Activated CD8-positive, alpha-beta T cell treated with anti-CD3 and anti-CD28 coated beads for 36 hours (primary cell): ENCODE measurements around the gene HPCA. TPM values are rescaled to one million over a fixed set of nuclear protein-coding genes. Genes with fewer than 3 reads are reported as not detected.

Experiments used
- ATAC-seq: fragments of 200-7000 bp; cut with Tn5 transposase; one replicate; pipeline ENCODE4 v1.10.0; 2021; ENCODE audit warnings: mild to moderate bottlenecking, moderate library complexity
- CTCF ChIA-PET: fragments of 350-600 bp; sonication (Branson Sonifier 250); formaldehyde crosslinking; loops from one replicate; lab custom pipeline; 2021; ENCODE audit warnings: antibody characterized with exemption; lab: Charles Lee
- POLR2A ChIA-PET: fragments of 350-600 bp; sonication (Branson Sonifier 250); formaldehyde crosslinking; loops from one replicate; lab custom pipeline; 2021; ENCODE audit warnings: antibody characterized with exemption; lab: Charles Lee
- DNase-seq: peaks from one replicate; pipeline ENCODE4 v3.0.0-alpha.2; 2020
- H3K27ac Mint-ChIP-seq: one replicate; pipeline ENCODE4 v1.8.0; 2021; ENCODE audit warnings: mild to moderate bottlenecking, mixed read lengths
- H3K27me3 Mint-ChIP-seq: one replicate; pipeline ENCODE4 v1.8.0; 2021; ENCODE audit warnings: mixed read lengths
- H3K36me3 Mint-ChIP-seq: one replicate; pipeline ENCODE4 v1.8.0; 2021; ENCODE audit warnings: low read depth, mixed read lengths
- H3K4me1 Mint-ChIP-seq: one replicate; pipeline ENCODE4 v1.8.0; 2021; ENCODE audit warnings: low read depth, mixed read lengths
- H3K4me3 Mint-ChIP-seq: one replicate; pipeline ENCODE4 v1.8.0; 2021; ENCODE audit warnings: mild to moderate bottlenecking, moderate library complexity, mixed read lengths
- H3K9me3 Mint-ChIP-seq: one replicate; pipeline ENCODE4 v1.8.0; 2021; ENCODE audit warnings: mixed read lengths
- intact Hi-C: fragments of 100-400 bp; cut with micrococcal nuclease; formaldehyde crosslinking; loops from one replicate; pipeline ENCODE4 v1.10.0; 2022
- total RNA-seq, 2 experiments: library from RNA; stranded (reverse); gene quantifications; one replicate each; pipeline ENCODE4 v1.2.3, GENCODE V29; 2021
- TF ChIP-seq, protein P1 (sequence below): fragments of 200-600 bp; IDR thresholded peaks from one replicate; pipeline ENCODE4 v1.8.0; 2022; ENCODE audit warnings: antibody characterized with exemption, mild to moderate bottlenecking

The HPCA gene
- total RNA-seq, 2 experiments from 2014 or later, result 0.49 to 0.61 TPM

DNA sequence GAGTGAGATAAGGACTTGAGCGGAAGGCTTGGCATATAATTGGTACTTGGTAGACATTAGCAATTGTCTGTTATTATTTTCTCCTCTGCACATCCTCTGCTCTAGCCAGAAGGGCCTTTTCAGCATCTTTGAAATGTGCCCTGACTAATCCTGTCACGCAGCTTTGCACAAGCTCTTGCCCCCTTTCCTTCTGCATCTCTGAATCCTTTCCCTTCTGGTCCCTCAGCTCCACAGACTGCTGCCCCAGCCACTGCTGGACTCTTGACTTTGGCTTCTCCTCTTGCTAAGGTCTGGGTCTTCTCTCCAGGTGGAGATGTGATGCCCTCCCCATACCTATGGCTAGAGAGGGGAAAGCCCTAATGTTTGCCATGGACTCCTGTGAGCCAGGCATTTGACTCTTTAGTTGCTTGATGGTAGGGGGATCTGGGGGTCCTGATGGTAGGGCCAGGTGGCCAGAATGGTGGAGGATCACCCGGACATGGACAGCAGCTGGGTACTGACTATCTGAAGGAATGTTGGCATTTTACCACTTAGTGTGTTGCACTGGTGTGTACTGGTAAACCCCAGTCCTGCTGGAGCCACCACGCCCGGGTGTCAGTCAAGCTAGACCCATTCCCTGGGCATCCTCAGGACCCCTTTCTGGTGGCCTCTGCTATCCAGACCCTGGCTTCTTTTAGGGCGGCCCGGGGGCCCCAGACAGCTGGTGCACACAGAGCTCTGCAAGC lies 4.4 kb downstream of the HPCA start:
- CTCF ChIA-PET, result interaction anchor here (0.6 to 5.0 kb wide), 3 partner anchors 14 to 61 kb away, joined by 3 to 31 read pairs (median 8); no protein-coding TSS in a partner anchor
- DNase-seq, result no peak
- H3K36me3 Mint-ChIP-seq, result no peaks in the 10 kb centered on the region
- intact Hi-C loops, result no loop called here
- H3K27me3 Mint-ChIP-seq, result peaks cover 51% of the 10 kb centered on the region
- H3K9me3 Mint-ChIP-seq, result no peaks in the 10 kb centered on the region
- no peak overlapping the region for H3K4me3 Mint-ChIP-seq
- no peak overlapping the region for H3K27ac Mint-ChIP-seq
- POLR2A ChIA-PET, result no interaction called here
- H3K4me1 Mint-ChIP-seq, result peaks cover 5% of the 10 kb centered on the region
- no peak for ATAC-seq
- TF ChIP-seq, protein P1, sequence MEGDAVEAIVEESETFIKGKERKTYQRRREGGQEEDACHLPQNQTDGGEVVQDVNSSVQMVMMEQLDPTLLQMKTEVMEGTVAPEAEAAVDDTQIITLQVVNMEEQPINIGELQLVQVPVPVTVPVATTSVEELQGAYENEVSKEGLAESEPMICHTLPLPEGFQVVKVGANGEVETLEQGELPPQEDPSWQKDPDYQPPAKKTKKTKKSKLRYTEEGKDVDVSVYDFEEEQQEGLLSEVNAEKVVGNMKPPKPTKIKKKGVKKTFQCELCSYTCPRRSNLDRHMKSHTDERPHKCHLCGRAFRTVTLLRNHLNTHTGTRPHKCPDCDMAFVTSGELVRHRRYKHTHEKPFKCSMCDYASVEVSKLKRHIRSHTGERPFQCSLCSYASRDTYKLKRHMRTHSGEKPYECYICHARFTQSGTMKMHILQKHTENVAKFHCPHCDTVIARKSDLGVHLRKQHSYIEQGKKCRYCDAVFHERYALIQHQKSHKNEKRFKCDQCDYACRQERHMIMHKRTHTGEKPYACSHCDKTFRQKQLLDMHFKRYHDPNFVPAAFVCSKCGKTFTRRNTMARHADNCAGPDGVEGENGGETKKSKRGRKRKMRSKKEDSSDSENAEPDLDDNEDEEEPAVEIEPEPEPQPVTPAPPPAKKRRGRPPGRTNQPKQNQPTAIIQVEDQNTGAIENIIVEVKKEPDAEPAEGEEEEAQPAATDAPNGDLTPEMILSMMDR, result no peak

DNA sequence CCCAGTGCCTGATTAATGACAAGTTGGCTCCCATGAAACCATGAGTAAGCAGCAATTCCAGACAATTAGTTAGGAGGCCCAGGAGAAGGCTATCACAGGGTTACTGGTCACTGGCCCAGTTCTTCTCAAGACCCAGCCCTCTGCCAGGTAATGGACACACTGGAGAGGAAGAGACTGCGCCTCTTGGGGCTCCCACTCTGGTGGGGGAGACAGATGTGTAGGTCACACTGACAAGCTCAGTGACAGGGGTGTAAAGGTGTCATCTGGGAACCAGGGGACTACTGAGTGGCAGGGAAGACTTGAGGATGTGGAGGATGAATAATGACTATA lies 4.9 kb downstream of the HPCA start:
- ATAC-seq (no peak), DNase-seq (no peak)
- peaks cover 5% of the 10 kb centered on the region for H3K4me1 Mint-ChIP-seq
- no peaks in the 10 kb centered on the region for H3K9me3 Mint-ChIP-seq
- TF ChIP-seq, protein P1, result no peak
- POLR2A ChIA-PET, result no interaction called here
- no peak overlapping the region for H3K4me3 Mint-ChIP-seq
- H3K27me3 Mint-ChIP-seq, result peaks cover 52% of the 10 kb centered on the region
- intact Hi-C loops, result no loop called here
- CTCF ChIA-PET, result interaction anchor here (0.6 to 5.0 kb wide), 6 partner anchors 15 to 497 kb away, joined by 3 to 31 read pairs (median 7); partner anchors contain the start of gene BSDC1
- H3K36me3 Mint-ChIP-seq, result no peaks in the 10 kb centered on the region
- no peak overlapping the region for H3K27ac Mint-ChIP-seq

DNA sequence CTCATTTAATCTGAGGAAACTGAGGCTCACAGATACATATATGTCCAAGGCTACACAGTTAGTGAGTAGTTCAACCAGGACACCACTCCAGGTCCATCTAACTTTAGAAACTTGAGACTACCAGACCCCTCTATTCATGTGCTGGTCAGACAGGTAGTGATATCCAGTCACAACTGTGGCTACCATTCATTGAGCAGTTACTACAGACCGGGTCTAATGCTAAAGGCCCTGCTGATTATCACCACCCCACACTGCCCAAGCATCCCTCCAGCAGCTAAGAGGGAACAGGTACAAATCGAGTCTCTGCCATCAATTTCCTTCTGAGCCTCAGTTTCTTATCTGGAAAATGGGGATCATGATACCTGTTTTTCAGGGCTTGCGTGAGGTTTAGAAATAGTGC lies 5.3 kb downstream of the HPCA start:
- ChIA-PET POLR2A (no interaction called here), CTCF (interaction anchor here (0.6 to 5.0 kb wide), 16 partner anchors 7 to 497 kb away, joined by 3 to 31 read pairs (median 6); partner anchors contain the start of gene BSDC1)
- intact Hi-C loops, result no loop called here
- Mint-ChIP-seq H3K9me3 (no peaks in the 10 kb centered on the region), H3K27me3 (peaks cover 55% of the 10 kb centered on the region), H3K36me3 (no peaks in the 10 kb centered on the region), H3K27ac (no peak overlapping the region), H3K4me3 (no peak overlapping the region), H3K4me1 (peaks cover 5% of the 10 kb centered on the region)
- no peak for DNase-seq
- TF ChIP-seq, protein P1, result no peak
- no peak for ATAC-seq

DNA sequence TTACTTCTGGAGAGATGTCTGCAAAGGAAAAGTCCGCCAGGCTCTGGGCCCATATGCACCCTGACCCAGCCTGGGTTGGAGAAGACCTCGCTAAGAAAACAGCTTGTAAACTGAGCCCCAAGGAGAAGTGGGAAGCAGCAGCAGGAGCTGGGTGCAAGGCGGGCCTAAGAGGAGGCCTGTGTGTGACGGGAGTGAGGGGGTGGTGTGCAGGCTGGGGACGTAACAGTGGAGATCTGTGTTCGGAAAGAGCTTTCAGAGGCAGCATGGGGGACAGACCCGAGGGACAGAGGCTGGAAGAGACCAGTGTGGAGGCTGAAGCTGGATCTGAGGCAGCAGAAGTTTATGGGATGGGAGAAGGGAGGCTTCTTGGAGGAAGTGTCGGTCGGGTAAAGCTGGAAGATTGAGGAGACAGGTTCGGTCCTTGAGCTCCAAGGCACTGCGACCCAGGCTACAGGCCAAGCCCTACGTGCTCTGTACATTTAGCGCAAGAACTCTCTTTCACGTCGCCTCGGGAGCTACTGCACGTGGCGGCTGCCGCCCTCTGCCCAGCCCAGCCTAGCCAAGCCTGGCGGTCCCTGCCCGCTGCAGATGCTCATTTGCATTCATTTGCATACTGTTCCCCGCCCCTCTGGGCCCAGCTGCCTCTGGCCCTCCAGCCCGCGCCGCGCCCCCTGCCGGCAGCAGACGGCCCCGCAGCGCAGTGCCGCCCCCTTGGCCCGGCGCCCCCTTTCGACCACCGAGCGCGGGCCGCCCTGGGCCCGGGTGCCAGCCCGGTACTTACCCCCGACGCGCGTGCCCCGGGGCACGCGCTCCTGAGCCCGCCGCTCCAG lies 6.3 kb downstream of the HPCA start:
- Mint-ChIP-seq H3K36me3 (no peaks in the 10 kb centered on the region), H3K27ac (no peak overlapping the region), H3K4me3 (peak overlapping the region; percentile 51), H3K27me3 (peaks cover 51% of the 10 kb centered on the region), H3K9me3 (no peaks in the 10 kb centered on the region), H3K4me1 (peaks cover 5% of the 10 kb centered on the region)
- ChIA-PET CTCF (interaction anchor here (0.6 to 5.0 kb wide), 45 partner anchors 8 to 498 kb away, joined by 3 to 31 read pairs (median 3); partner anchors contain the start of genes AZIN2 and BSDC1), POLR2A (interaction anchor here (0.6 to 1.4 kb wide), 2 partner anchors 9 to 78 kb away, joined by 3 read pairs; no protein-coding TSS in a partner anchor)
- intact Hi-C loops, result no loop called here
- DNase-seq, result peak; percentile 75
- peak; percentile 93 for ATAC-seq
- TF ChIP-seq, protein P1, result peak; percentile 86
